ENCODE results near the gene CTNND2.

Gene CTNND2

DNA sequence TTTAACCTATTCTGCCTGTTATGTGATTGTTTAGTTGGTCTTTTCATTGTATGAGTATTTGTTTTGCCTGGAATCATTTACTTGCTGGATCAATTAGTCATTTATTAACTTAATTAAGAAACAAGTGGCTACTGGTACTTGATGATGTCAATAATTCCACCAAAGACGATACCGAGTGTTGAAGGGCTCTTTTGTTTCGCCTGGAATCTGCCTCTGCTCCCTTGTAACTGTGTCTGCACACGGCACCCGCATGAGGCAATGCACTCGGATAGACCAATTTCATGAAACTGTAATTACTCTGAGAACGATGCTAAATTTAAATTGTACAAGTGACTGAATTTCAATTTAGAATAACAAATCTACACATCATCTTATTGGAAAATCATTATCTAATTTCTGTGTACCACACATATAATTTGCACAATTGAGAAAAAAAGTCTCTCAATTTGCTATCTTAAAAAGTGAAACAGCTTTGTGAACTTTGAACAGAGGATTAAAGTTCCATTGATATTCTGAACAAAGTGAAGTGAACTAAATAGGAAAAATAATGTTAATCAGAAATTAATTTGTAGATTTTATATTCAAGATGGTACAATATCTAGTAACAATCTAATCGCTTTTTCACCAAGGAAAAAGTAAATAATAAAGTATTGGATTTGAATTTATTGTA, 143.2 kb downstream of the CTNND2 start:
- no peak for DNase-seq

- DNase-seq, result no peak
Observed at GRCh38 chr5:11758321-11758720, 145.9 kb downstream of the CTNND2 start.

DNA sequence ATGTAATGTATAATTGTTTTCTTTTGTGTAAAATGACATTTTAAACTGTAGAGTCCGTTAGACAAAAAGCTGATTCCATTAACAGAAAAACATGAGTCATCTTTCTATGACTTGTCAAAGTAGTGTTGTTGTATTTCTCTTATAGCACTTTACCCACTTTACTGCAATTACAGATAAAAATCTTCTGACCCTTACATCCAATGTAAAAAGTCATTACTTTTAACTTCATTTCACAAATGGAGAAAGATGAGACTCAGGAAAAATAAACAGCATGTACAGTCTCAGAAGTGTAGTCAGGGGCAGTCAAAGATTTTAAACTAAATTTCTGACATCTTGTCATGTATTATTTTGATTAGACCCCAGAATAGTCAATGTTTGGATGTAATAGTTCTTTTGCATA, 146.6 kb downstream of the CTNND2 start:
- no peak for DNase-seq

DNA sequence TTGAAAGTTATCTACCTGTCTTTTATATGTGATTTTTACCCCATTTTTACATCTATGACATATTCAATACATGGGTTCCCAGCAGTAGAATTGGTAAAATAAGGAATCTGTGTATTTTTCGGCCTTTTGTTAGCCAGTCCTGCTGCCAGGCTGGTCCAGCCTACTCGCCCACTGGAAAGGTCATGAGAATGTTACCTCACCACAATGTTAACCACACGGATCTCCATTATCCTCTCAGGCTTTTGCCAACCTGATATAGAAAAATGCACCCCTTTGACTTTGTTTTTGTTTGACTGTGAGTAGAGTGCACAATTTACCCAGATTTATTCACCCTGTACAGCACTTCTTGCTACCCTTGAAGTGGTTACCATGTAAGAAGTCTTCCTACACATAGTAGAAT, 167.2 kb downstream of the CTNND2 start:
- no peak for DNase-seq

GRCh38 chr5:11734369-11734768, 169.9 kb downstream of the CTNND2 start:
- DNase-seq, result no peak

GRCh38 chr5:11733840-11734192, 170.4 kb downstream of the CTNND2 start:
- DNase-seq, result no peak

DNA sequence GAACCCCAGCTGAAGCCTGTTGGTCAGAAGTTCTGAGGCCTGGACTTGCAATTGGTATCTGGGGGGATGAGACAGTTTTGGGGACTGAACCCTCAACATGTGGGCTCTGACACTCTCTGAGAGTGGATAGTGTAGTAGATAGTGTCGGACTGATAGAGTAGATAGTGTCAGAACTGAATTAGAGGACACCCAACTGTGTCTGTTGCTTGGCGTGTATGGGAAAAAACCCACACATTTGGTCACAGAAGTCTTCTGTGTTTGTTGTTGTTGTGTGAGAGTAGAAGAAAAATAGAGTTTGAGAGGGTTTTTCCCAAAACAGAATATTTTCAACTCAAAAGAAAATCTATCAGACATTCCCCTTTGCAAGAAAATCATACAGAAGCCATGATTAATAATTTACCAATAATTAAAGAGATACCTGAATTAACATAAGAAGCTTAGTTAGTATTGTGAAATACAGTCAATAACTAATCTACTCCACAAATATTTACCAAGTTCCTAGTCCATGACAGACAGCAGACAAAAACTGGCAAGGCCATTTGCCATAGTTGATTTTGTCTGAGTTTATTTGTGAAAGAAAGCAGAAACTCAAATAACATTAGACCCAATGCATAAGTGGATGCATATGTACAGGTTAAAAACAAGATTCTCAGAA, 170.9 kb downstream of the CTNND2 start:
- no peak for DNase-seq

GRCh38 chr5:11724940-11725339, 179.3 kb downstream of the CTNND2 start:
- DNase-seq, result no peak

- DNase-seq, result no peak
Observed at GRCh38 chr5:11719888-11720481, 184.3 kb downstream of the CTNND2 start.

- no peak for DNase-seq
Observed at GRCh38 chr5:11715461-11716196, 188.6 kb downstream of the CTNND2 start.

DNA sequence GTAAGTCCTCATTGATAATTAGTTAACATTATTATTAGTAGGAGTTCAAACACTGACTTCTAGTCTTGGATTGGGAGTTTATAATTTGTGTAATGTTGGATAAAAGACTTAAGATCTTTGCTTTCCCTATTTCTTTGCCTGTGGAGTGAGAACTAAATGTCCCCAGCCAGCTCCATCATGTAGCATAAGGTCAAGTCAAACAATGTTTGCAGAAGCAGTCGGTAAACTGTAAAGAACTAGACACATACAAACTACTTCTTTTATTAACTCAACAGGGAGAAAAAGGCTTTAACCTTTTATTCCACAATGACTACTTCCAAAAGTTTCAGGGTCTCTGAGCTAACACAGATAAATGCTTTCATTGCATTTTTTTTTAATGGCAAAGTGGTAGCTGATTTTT, 192.3 kb downstream of the CTNND2 start:
- no peak for DNase-seq

GRCh38 chr5:11709021-11709420, 195.2 kb downstream of the CTNND2 start:
- no peak for DNase-seq

DNA sequence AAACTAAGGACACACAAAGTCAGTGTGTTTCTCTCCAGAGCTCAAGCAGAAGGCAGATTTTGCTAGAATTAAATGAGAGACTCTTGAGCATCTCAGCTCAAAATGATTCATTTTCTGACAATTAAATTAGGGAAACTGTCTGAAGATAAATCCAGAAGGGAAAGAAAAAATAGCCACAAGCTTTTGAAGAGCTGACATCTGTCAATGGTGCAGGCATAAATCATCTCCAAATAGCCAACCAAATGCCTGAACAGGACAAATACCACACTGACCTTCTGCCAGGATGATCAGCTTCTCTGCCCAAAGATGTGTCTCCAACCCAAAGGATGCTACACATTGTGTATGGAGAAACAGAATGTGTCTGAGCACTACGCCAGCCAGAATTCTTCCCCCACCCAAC, 199.3 kb downstream of the CTNND2 start:
- no peak for DNase-seq

DNA sequence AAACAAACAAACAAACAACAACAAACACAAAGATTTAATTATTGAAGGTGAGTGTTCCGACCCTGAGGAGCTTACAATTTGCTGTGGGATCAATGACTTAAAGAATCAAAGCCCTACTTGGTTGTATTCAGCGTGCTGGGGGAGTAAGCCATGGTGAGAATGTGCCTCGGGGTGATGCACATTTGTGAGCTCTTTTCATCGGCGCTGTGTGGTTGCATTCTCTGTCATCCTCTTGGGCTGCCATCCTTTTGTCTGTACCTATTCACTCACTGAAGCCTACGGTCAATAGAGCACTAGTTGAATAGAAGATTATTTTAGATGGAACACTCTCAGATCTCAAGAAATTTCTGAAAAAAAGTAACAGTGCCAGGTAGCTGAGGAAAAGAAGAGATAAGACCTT, 203.9 kb downstream of the CTNND2 start:
- no peak for DNase-seq

DNA sequence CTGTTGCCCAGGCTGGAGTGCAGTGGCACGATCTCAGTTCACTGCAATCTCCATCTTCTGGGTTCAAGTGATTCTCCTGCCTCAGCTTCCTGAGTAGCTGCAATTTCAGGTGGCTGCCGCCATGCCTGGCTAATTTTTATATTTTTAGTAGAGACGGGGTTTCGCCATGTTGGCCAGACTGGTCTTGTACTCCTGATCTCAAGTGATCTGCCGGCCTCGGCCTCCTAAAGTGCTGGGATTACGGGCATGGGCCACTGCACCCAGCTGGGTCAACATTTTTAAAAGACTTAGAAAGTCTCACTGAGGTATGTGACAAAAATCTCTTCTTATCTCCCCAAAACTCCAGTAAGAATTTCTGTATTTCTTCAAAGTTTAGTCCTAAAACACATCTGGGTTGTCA, 211.6 kb downstream of the CTNND2 start:
- DNase-seq, result no peak

DNA sequence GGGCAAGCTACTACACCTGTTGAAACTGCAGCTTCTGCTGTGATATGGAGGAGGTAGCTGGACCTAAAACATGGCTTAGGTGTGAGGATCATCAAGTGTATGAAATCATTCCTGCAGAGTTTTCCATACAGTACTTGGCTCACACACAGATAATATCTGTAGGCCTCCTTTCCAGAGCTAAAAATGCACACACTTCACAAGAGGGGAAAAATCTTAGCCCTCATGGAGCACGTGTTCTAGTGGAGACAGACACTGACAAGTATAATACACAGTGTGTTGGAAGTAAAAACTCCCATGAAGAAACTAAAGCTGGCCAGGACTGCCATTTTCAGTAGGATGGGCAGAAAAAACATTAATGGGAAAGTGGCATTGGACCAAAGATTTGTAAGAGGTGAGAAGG, 216.7 kb downstream of the CTNND2 start:
- no peak for DNase-seq

- DNase-seq, result no peak
Observed at GRCh38 chr5:11684607-11685006, 219.6 kb downstream of the CTNND2 start.

- no peak for DNase-seq
Observed at GRCh38 chr5:11683666-11684065, 220.6 kb downstream of the CTNND2 start.

- DNase-seq, result no peak
Observed at GRCh38 chr5:11681796-11682195, 222.4 kb downstream of the CTNND2 start.

DNA sequence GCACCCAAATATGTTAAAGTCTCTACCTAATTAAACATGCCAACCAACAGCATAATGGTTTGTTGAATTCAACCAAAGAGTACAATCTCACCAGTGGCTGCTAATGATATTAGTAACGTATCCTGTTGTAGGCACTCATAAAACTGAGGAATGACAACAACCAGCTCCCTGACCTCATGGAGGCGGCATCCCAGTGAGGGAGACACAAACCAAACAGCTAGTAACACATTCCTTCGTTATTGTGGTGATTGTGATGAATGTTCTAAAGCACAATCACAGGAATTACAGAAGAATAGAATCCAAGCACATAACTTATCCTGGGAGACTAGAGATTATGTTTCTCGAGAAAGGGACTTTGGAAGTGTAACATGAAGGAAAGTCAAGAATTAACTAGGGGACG, 224.6 kb downstream of the CTNND2 start:
- DNase-seq, result no peak

GRCh38 chr5:11675184-11675583, 229.1 kb downstream of the CTNND2 start:
- DNase-seq, result no peak

GRCh38 chr5:11672385-11673085, 231.7 kb downstream of the CTNND2 start:
- no peak for DNase-seq

GRCh38 chr5:11658376-11658775, 245.9 kb downstream of the CTNND2 start:
- no peak for DNase-seq
